Activated T-helper 9 cell treated with anti-CD3 and anti-CD28 coated beads, Interleukin-2, amount 50 U/mL, for 16 hours (primary cell): ENCODE results near the gene RPIA.
"Not testable (repeated sequence)": the region's sequence is repeated elsewhere in the genome, so short reads cannot be mapped to it uniquely, and the experiment has no call there.

Source experiments
- DNase-seq: peaks from one replicate; pipeline ENCODE4 v3.0.0-alpha.2; 2020; ENCODE audit warnings: low read depth

The RPIA gene

GRCh38 chr2:88773233-88774028 is 82.0 kb downstream of the RPIA start:
- DNase-seq: not testable (repeated sequence)

GRCh38 chr2:88789213-88789612 is 97.7 kb downstream of the RPIA start:
- DNase-seq: not testable (repeated sequence)

GRCh38 chr2:88795932-88796331 is 104.5 kb downstream of the RPIA start:
- DNase-seq: not testable (repeated sequence)

- not testable (repeated sequence) for DNase-seq
Measured at GRCh38 chr2:88796523-88796922, 105.0 kb downstream of the RPIA start.

- DNase-seq: not testable (repeated sequence)
Measured at GRCh38 chr2:88797164-88797563, 105.7 kb downstream of the RPIA start.
